ENCODE data around the gene TEK. TPM values are rescaled to one million over a fixed set of nuclear protein-coding genes. Genes with fewer than 3 reads are reported as not detected.

The TEK gene
- total RNA-seq, 1 donor from 2014 or later, result 2.3 TPM

DNA sequence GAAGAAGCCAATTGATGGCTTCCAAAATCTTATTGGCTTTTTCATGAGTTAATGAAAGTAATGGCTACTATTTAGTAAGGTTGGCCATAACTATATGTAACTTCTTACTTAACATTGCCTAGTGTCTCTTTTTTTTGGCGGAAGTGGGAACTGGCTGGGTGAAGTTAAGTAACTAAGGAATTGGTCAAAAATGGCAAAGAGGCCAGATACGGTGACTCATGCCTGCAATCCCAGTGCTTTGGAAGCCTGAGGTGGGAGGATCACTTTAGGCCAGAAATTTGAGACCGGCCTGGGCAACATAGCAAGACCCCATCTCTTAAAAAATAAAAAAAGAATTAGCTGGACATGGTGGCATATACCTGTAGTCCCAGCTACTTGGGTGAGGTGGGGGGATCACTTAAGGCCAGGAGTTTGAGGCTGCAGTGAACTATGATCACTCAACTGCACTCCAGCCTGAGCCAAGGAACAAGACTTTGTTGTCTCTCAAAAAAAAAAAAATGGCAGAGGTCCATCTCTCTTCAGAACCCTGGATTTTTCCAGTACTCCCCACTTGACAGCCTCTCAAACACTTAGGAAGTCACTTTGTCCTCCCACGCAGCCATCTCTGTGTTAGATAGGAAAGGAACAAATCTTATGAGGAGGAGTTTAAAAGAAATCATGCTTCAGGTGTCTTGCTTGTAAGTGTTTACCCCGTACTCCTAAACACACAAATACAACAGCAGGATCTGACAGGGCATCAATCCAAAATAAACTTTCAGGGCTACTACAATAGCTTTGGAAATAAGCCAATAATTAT, 75.7 kb downstream of the TEK start:
- peaks cover under 1% of the 10 kb centered on the region for H3K4me1 ChIP-seq (ENCODE audit: insufficient read depth, low read length)
- Mint-ChIP-seq H3K4me1 (ENCODE audit: low read depth, unreplicated experiment) (peaks cover 1% of the 10 kb centered on the region), H3K9me3 (ENCODE audit: unreplicated experiment) (peaks cover 5% of the 10 kb centered on the region), H3K27ac (ENCODE audit: unreplicated experiment) (no peak overlapping the region), H3K4me3 (ENCODE audit: unreplicated experiment) (no peak overlapping the region), H3K27me3 (ENCODE audit: low read depth, unreplicated experiment) (no peaks in the 10 kb centered on the region), H3K36me3 (ENCODE audit: low read depth, unreplicated experiment) (no peaks in the 10 kb centered on the region)
- no peaks in the 10 kb centered on the region for H3K36me3 ChIP-seq (ENCODE audit: insufficient read depth, low read length)
- no peaks in the 10 kb centered on the region for H4K20me1 ChIP-seq (ENCODE audit: insufficient read depth, low read length)
- no peak for DNase-seq (ENCODE audit: low read depth)
- H3K27ac ChIP-seq (ENCODE audit: low read depth, low read length), result no peak overlapping the region
- no peak overlapping the region for H3K4me2 ChIP-seq (ENCODE audit: low read length)
- no peak for FAIRE-seq
- no peak overlapping the region for H3K4me3 ChIP-seq (ENCODE audit: insufficient read depth, low read depth, low read length)
- no peak overlapping the region for H2AFZ ChIP-seq (ENCODE audit: low read depth, low read length)
- H3K79me2 ChIP-seq (ENCODE audit: insufficient read depth, low read length), result no peaks in the 10 kb centered on the region
- TF ChIP-seq, protein P1, sequence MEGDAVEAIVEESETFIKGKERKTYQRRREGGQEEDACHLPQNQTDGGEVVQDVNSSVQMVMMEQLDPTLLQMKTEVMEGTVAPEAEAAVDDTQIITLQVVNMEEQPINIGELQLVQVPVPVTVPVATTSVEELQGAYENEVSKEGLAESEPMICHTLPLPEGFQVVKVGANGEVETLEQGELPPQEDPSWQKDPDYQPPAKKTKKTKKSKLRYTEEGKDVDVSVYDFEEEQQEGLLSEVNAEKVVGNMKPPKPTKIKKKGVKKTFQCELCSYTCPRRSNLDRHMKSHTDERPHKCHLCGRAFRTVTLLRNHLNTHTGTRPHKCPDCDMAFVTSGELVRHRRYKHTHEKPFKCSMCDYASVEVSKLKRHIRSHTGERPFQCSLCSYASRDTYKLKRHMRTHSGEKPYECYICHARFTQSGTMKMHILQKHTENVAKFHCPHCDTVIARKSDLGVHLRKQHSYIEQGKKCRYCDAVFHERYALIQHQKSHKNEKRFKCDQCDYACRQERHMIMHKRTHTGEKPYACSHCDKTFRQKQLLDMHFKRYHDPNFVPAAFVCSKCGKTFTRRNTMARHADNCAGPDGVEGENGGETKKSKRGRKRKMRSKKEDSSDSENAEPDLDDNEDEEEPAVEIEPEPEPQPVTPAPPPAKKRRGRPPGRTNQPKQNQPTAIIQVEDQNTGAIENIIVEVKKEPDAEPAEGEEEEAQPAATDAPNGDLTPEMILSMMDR (IDR thresholded peaks at IDR 0.05; ENCODE audit: insufficient read depth, low read depth, low read length), result no peak
- H3K9me3 ChIP-seq (ENCODE audit: insufficient read depth, low read depth, low read length), result no peaks in the 10 kb centered on the region
- no peaks in the 10 kb centered on the region for H3K27me3 ChIP-seq (ENCODE audit: insufficient read depth, low read length)
- H3K9ac ChIP-seq (ENCODE audit: low read length), result no peak overlapping the region

GRCh38 chr9:27188426-27188825, 79.4 kb downstream of the TEK start:
- Mint-ChIP-seq H3K27me3 (ENCODE audit: low read depth, unreplicated experiment) (no peaks in the 10 kb centered on the region), H3K4me1 (ENCODE audit: low read depth, unreplicated experiment) (peaks cover 4% of the 10 kb centered on the region), H3K36me3 (ENCODE audit: low read depth, unreplicated experiment) (no peaks in the 10 kb centered on the region), H3K27ac (ENCODE audit: unreplicated experiment) (no peak overlapping the region), H3K4me3 (ENCODE audit: unreplicated experiment) (no peak overlapping the region), H3K9me3 (ENCODE audit: unreplicated experiment) (peaks cover 8% of the 10 kb centered on the region)
- no peak for FAIRE-seq
- H2AFZ ChIP-seq (ENCODE audit: low read depth, low read length), result no peak overlapping the region
- no peaks in the 10 kb centered on the region for H3K4me1 ChIP-seq (ENCODE audit: insufficient read depth, low read length)
- no peak overlapping the region for H3K4me2 ChIP-seq (ENCODE audit: low read length)
- H3K79me2 ChIP-seq (ENCODE audit: insufficient read depth, low read length), result no peaks in the 10 kb centered on the region
- H3K27me3 ChIP-seq (ENCODE audit: insufficient read depth, low read length), result no peaks in the 10 kb centered on the region
- H3K9ac ChIP-seq (ENCODE audit: low read length), result no peak overlapping the region
- H3K4me3 ChIP-seq (ENCODE audit: insufficient read depth, low read depth, low read length), result no peak overlapping the region
- no peak for DNase-seq (ENCODE audit: low read depth)
- TF ChIP-seq, protein P1 (IDR thresholded peaks at IDR 0.05; ENCODE audit: insufficient read depth, low read depth, low read length), result no peak
- no peak for TF ChIP-seq EZH2 (IDR thresholded peaks at IDR 0.05; ENCODE audit: insufficient read depth, low read length)
- H3K9me3 ChIP-seq (ENCODE audit: insufficient read depth, low read depth, low read length), result no peaks in the 10 kb centered on the region
- no peak overlapping the region for H3K27ac ChIP-seq (ENCODE audit: low read depth, low read length)
- H4K20me1 ChIP-seq (ENCODE audit: insufficient read depth, low read length), result no peaks in the 10 kb centered on the region
- H3K36me3 ChIP-seq (ENCODE audit: insufficient read depth, low read length), result no peaks in the 10 kb centered on the region

GRCh38 chr9:27189426-27189825, 80.4 kb downstream of the TEK start:
- no peaks in the 10 kb centered on the region for H3K27me3 Mint-ChIP-seq (ENCODE audit: low read depth, unreplicated experiment)
- Histone ChIP-seq H3K4me1 (ENCODE audit: insufficient read depth, low read length) (peaks cover 4% of the 10 kb centered on the region), H3K79me2 (ENCODE audit: insufficient read depth, low read length) (no peaks in the 10 kb centered on the region), H3K27me3 (ENCODE audit: insufficient read depth, low read length) (no peaks in the 10 kb centered on the region), H2AFZ (ENCODE audit: low read depth, low read length) (no peak overlapping the region), H3K9ac (ENCODE audit: low read length) (no peak overlapping the region), H3K4me3 (ENCODE audit: insufficient read depth, low read depth, low read length) (no peak overlapping the region), H3K27ac (ENCODE audit: low read depth, low read length) (no peak overlapping the region), H3K9me3 (ENCODE audit: insufficient read depth, low read depth, low read length) (no peaks in the 10 kb centered on the region), H3K36me3 (ENCODE audit: insufficient read depth, low read length) (no peaks in the 10 kb centered on the region), H4K20me1 (ENCODE audit: insufficient read depth, low read length) (no peaks in the 10 kb centered on the region), H3K4me2 (ENCODE audit: low read length) (no peak overlapping the region)
- DNase-seq (ENCODE audit: low read depth) (no peak), FAIRE-seq (no peak)
- H3K4me1 Mint-ChIP-seq (ENCODE audit: low read depth, unreplicated experiment), result peaks cover 12% of the 10 kb centered on the region
- no peak overlapping the region for H3K27ac Mint-ChIP-seq (ENCODE audit: unreplicated experiment)
- no peak for TF ChIP-seq EZH2 (IDR thresholded peaks at IDR 0.05; ENCODE audit: insufficient read depth, low read length)
- TF ChIP-seq, protein P1 (IDR thresholded peaks at IDR 0.05; ENCODE audit: insufficient read depth, low read depth, low read length), result no peak
- H3K9me3 Mint-ChIP-seq (ENCODE audit: unreplicated experiment), result peaks cover 8% of the 10 kb centered on the region
- no peaks in the 10 kb centered on the region for H3K36me3 Mint-ChIP-seq (ENCODE audit: low read depth, unreplicated experiment)
- H3K4me3 Mint-ChIP-seq (ENCODE audit: unreplicated experiment), result no peak overlapping the region
